Stimulated activated CD4-positive, alpha-beta T cell treated with anti-CD3 and anti-CD28 coated beads, Interleukin-4, amount 100 ng/mL, for 24 hours (primary cell): ENCODE data around the gene RGL1.

Source experiments
- DNase-seq: peaks from one replicate; pipeline ENCODE4 v3.0.0-alpha.2; 2020

Gene RGL1

DNA sequence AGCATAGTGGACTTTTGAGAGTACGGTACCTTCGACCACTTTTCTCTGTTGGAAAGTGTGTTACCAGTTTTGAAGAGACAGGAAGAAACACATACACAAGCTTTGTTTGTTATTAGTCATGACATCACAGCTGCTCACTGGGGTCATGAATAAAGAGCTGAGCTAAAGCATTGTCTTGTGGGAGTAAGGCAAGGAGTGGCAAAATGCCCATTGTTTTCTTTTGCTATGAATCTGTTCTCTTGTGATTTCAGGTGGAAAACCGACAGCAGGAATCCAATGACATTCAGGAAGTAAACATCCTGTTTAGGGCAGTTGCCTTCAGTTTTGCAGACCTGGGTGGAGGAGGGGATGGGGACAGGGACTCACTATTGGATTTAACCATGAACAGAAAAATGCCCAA, 66.2 kb downstream of the RGL1 start:
- DNase-seq, result no peak

- DNase-seq, result no peak
Measured at GRCh38 chr1:183871601-183872000, 66.7 kb downstream of the RGL1 start.

GRCh38 chr1:183872403-183872802, 67.5 kb downstream of the RGL1 start:
- no peak for DNase-seq

DNA sequence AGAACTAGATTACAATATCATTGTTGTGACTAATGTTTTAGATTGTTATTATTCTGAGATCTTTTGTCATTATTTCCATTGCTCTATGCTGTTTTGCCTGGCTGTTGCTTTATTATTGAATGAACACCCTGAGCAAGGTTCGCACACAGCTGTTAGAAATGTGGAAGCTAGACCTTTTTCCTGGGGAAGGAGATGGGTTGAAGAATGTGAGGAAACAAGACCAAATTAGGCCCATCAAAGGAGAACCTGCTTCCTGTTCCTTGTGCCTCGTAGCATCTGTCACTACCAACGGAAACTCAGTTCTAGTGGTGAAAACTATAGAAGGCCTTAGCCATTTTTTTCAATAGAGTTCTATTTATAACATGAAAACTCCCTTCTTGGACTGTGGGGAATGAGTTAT, 68.7 kb downstream of the RGL1 start:
- DNase-seq, result no peak

DNA sequence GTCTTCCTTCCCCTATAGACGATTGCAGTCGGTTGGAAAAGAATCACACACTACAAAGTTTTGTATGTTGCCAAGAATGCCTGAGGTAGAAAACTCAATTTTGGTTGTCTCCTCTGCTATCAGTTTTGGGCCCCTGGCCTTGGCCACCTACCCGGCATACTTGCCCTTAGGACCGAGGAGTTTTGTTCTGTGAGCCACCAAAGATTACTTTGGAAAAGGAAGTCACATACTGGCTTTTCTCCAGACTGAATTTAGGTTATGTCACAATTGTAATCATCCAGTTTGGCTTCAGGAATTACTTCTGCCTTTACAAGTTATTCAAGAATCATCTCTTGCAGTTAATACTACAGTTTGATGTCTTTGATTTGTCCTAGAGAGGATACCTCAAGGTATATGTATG, 71.4 kb downstream of the RGL1 start:
- no peak for DNase-seq

- no peak for DNase-seq
Measured at GRCh38 chr1:183877053-183877720, 72.3 kb downstream of the RGL1 start.

DNA sequence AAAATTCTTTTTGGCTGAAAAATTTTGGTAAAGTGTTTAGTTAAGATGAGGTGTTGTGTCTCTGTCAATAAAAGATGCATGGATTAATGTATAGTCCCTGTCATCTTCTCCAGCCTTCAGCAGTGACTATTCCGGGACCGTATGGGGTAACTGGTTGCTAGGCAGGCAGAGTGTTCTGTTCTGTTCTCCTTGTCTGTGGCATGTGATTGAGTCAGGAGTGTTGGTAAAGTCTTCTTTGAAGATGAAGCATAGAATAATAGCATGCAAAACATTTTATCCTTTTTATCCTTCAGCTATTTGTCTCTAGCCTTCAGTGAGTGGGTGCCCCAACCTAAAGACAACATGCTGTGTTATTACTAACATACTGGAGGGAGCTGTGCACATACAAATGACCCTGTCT, 74.6 kb downstream of the RGL1 start:
- DNase-seq, result no peak

- no peak for DNase-seq
Measured at GRCh38 chr1:183879966-183880365, 75.0 kb downstream of the RGL1 start.

GRCh38 chr1:183880531-183881243, 75.8 kb downstream of the RGL1 start:
- DNase-seq, result no peak

GRCh38 chr1:183881387-183882131, 76.6 kb downstream of the RGL1 start:
- no peak for DNase-seq

DNA sequence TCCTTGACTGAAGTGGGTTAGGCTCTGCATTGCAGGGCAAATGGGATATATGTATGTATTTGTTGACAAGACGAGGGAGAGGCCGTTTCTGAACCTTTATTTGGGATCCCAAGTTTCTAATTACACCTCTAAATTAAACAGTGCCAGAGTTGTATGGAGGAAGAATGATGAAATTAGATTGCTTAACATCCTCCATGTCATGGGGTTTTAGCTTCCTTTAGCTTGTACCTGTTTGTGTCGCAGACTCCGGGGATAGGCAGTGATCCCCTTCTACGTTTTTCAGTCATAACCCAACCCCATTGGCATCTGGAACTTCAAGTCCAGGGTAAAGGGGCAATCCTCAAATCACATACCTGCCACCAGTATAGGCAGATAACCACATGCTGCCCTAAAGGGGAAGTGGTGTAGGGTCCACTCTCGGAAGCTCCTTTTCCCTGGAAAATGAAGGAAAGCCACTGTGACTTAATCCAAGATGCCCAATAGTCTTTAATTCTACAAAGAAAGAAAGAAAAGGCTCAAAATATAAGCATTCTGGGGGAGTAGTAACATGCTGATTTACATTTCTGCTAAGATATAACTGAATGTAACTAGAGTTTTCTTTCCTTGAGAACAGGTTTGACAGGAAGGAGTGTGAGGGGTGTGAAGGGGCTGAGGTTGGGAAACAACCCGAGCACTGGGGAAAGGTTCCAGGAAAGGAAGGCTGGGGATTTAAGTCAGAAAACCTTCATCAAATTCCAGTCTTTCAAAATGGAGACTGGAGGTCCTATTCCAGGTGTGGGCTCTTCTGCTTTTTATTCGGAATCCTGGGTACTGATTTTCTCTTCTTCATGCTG, 77.6 kb downstream of the RGL1 start:
- DNase-seq, result no peak

DNA sequence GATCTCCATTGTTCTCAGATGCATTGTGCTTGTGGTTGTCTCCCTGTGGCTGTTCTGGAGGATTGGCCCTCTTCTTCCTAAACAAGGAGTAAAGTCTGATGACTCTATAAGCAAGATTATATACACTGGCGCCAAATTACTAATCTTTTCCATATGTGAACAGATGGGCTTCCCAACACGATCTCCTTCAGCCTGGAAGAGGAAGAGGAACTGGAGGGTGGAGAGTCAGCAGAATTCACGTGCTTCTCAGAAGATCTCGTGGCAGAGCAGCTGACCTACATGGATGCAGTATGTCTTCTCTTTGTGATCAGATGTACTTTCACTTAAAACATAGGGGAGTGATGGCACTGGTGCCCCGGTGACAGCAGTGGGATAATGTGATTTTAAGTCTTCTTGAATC, 78.7 kb downstream of the RGL1 start:
- DNase-seq, result no peak

DNA sequence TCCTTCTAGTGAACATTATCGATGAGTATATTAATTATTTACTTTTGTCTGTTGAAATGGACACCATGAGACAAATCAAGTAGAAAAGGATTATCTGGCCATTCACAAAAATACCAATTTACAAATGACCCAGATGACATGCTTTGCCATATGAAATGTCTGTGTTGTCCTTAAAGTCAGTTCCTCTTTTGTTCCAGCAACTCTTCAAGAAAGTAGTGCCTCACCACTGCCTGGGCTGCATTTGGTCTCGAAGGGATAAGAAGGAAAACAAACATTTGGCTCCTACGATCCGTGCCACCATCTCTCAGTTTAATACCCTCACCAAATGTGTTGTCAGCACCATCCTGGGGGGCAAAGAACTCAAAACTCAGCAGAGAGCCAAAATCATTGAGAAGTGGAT, 79.6 kb downstream of the RGL1 start:
- DNase-seq, result no peak

GRCh38 chr1:183885142-183885735, 80.3 kb downstream of the RGL1 start:
- no peak for DNase-seq

GRCh38 chr1:183886083-183886828, 81.3 kb downstream of the RGL1 start:
- no peak for DNase-seq

- DNase-seq, result no peak
Measured at GRCh38 chr1:183886853-183887252, 81.9 kb downstream of the RGL1 start.

GRCh38 chr1:183887826-183888819, 83.2 kb downstream of the RGL1 start:
- DNase-seq, result no peak

DNA sequence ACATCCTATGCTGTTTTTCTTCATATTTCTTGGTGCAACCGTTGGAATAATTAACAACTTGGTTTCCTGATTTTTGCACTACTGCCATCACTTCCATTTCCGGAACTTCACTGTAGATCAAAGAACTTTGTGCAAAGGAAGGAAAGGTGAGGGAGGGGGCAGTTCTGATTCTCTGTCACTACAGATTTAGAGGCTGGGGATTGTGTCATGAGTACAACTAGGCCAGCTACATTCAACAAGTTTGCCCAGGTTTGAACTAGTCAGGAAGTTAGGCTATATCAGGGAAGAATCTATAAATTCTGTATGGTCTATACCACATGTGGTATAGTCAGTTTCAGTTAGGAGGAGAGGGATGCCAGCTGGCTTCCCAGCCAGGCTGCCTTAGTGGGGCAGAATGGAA, 84.2 kb downstream of the RGL1 start:
- DNase-seq, result no peak

DNA sequence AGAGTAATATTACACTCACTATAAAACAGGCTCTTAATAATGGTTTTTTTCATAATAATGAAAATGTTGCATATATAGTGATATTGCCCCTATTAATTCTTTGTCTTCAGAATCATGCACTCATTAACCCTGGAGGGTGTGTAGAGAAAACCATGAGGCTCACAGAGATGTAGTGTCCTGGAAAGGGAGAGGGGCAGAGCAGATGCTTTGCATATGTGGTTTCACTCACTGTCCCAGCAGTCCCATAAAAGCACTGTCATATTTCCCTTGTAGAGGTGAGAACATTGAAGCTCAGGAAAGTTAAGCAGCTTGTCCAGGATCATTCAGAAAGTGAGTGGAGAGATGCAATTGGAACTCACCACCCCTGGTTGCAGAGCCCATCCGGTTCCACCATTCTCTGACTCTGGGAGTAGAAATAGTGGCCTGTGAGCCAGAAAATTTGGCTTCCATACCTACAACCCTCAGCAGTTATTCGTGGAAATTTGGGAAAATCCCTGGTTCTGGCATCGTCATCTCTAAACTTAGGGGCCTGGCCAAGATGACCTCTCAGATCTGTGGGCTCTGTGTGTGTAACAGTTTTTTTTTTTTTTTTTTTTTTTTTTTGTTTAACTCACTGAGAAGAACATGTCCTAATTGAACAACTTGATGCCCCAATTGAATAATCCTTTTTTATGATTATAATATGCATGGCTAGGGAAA, 86.4 kb downstream of the RGL1 start:
- DNase-seq, result no peak

DNA sequence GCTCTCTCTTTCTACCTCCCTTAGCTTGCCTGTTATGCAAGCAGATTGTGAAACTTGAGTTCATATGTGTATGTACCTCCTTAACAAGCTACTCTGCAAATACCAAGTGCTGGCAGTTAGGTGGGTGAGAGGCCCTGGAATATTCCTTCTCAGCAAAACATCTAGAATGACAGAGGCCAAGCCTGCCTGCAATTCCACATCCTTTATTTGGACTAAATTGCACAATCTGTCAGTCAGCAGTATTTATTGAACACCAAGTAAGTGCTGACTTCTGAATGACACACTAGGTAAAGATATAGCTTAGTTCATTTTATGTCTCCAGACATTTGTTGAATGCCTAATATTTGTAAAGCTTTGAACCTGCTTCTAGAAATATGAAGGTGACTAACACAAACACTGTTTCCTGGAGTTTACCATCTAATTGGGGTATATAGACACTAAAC, 87.5 kb downstream of the RGL1 start:
- DNase-seq, result no peak
